D721Med (cell line): Measurements from ENCODE around the gene C11orf21.
"Not testable (repeated sequence)": the region's sequence is repeated elsewhere in the genome, so short reads cannot be mapped to it uniquely, and the experiment has no call there.

Source experiments
- DNase-seq: peaks from one replicate; pipeline ENCODE4 v3.0.0; 2011; ENCODE audit warnings: low spot score; ENCODE audit not compliant: insufficient read length
- FAIRE-seq: peaks from 2 replicates; lab custom pipeline; 2011; peaks lifted over from hg19 to GRCh38; lab: Jason Lieb, UNC
- CTCF ChIP-seq: IDR thresholded peaks from 2 replicates; pipeline ENCODE4 v1.5.1; 2012; ENCODE audit warnings: mild to moderate bottlenecking, control low read depth; ENCODE audit not compliant: insufficient read depth; ENCODE audit errors: missing control alignments

The C11orf21 gene

GRCh38 chr11:2293531-2293971 lies 8.2 kb downstream of the C11orf21 start:
- no peak for DNase-seq
- FAIRE-seq = no peak
- no peak for TF ChIP-seq CTCF

- no peak for TF ChIP-seq CTCF
- no peak for DNase-seq
- no peak for FAIRE-seq
Observed at GRCh38 chr11:2290351-2290841, 11.3 kb downstream of the C11orf21 start.

GRCh38 chr11:2289859-2290258 lies 11.9 kb downstream of the C11orf21 start:
- FAIRE-seq (no peak), DNase-seq (no peak)
- TF ChIP-seq CTCF = no peak

- FAIRE-seq (no peak), DNase-seq (no peak)
Observed at GRCh38 chr11:2289350-2289749, 12.4 kb downstream of the C11orf21 start.

GRCh38 chr11:2287091-2287490 lies 14.6 kb downstream of the C11orf21 start:
- TF ChIP-seq CTCF = no peak
- DNase-seq = no peak
- FAIRE-seq = no peak

More at GRCh38 chr11:2289350-2289749, 12.4 kb downstream of the C11orf21 start:
- TF ChIP-seq CTCF = no peak

- not testable (repeated sequence) for FAIRE-seq
Observed at GRCh38 chr11:2286350-2286749, 15.4 kb downstream of the C11orf21 start.

GRCh38 chr11:2280208-2280607 lies 21.5 kb downstream of the C11orf21 start:
- DNase-seq (no peak), FAIRE-seq (no peak)
- TF ChIP-seq CTCF = no peak

More at GRCh38 chr11:2286350-2286749, 15.4 kb downstream of the C11orf21 start:
- DNase-seq = not testable (repeated sequence)

GRCh38 chr11:2277933-2278523 lies 23.7 kb downstream of the C11orf21 start:
- DNase-seq (no peak), FAIRE-seq (no peak)

More at GRCh38 chr11:2277933-2278523, 23.7 kb downstream of the C11orf21 start:
- TF ChIP-seq CTCF = no peak
